WTC11 (cell line): ENCODE measurements around the gene PPP1R1B. TPM values are rescaled to one million over a fixed set of nuclear protein-coding genes. Genes with fewer than 3 reads are reported as not detected.
A peak's percentile ranks its signal among the peaks of the same experiment; 100 is the strongest.

ENCODE experiments used
- ATAC-seq: fragments of 200-7000 bp; cut with Tn5 transposase; 2 replicates; pipeline ENCODE4 v1.10.0; 2021; ENCODE audit warnings: mild to moderate bottlenecking, moderate library complexity
- CTCF ChIA-PET: fragments of 300-600 bp; sonication (Branson Sonifier 250); formaldehyde crosslinking; loops from one replicate; lab custom pipeline; 2021; ENCODE audit warnings: antibody characterized with exemption; lab: Charles Lee
- POLR2A ChIA-PET: fragments of 350-600 bp; sonication (Branson Sonifier 250); formaldehyde crosslinking; loops from one replicate; lab custom pipeline; 2021; ENCODE audit warnings: antibody characterized with exemption; lab: Charles Lee
- DNase-seq: peaks from one replicate; pipeline ENCODE4 v3.0.0; 2021; ENCODE audit warnings: low spot score
- H3K27ac Mint-ChIP-seq: 2 replicates; pipeline ENCODE4 v1.8.0; 2021; ENCODE audit warnings: mixed read lengths
- H3K27me3 Mint-ChIP-seq: 2 replicates; pipeline ENCODE4 v1.8.0; 2021; ENCODE audit warnings: low read depth, mild to moderate bottlenecking, moderate library complexity, mixed read lengths
- H3K36me3 Mint-ChIP-seq: 2 replicates; pipeline ENCODE4 v1.8.0; 2021; ENCODE audit warnings: mixed read lengths
- H3K4me1 Mint-ChIP-seq: 2 replicates; pipeline ENCODE4 v1.8.0; 2022; ENCODE audit warnings: mixed read lengths
- H3K4me3 Mint-ChIP-seq: 2 replicates; pipeline ENCODE4 v1.8.0; 2021; ENCODE audit warnings: mild to moderate bottlenecking, moderate library complexity, mixed read lengths
- H3K9me3 Mint-ChIP-seq: 2 replicates; pipeline ENCODE4 v1.8.0; 2021; ENCODE audit warnings: mixed read lengths
- ATF1 ChIP-seq: sonication (generic); formaldehyde crosslinking; IDR thresholded peaks from 2 replicates; pipeline ENCODE4 v1.8.1; 2023; ENCODE audit warnings: mild to moderate bottlenecking, moderate library complexity, missing genetic modification reagents
- FOXK1 ChIP-seq: sonication (generic); formaldehyde crosslinking; IDR thresholded peaks from 2 replicates; pipeline ENCODE4 v1.8.0; 2022; ENCODE audit warnings: mild to moderate bottlenecking, moderate library complexity, missing genetic modification reagents
- NFE2L1 ChIP-seq: sonication (generic); formaldehyde crosslinking; IDR thresholded peaks from 2 replicates; pipeline ENCODE4 v1.8.1; 2023; ENCODE audit warnings: missing genetic modification reagents
- NR3C1 ChIP-seq: sonication (generic); formaldehyde crosslinking; conservative IDR thresholded peaks from 2 replicates; pipeline ENCODE4 v1.8.1; 2023; ENCODE audit warnings: low read depth, mild to moderate bottlenecking, missing genetic modification reagents
- ZNF121 ChIP-seq: sonication (generic); formaldehyde crosslinking; IDR thresholded peaks from 2 replicates; pipeline ENCODE4 v1.8.0; 2023; ENCODE audit warnings: missing genetic modification reagents
- ZNF317 ChIP-seq: sonication (generic); formaldehyde crosslinking; IDR thresholded peaks from 2 replicates; pipeline ENCODE4 v1.8.1; 2023; ENCODE audit warnings: low read depth, mild to moderate bottlenecking, moderate library complexity, missing genetic modification reagents, borderline replicate concordance
- ZNF423 ChIP-seq: fragments of 250-450 bp; sonication (Bioruptor Pico); IDR thresholded peaks from 2 replicates; pipeline ENCODE4 v2.1.2; 2022; ENCODE audit warnings: mild to moderate bottlenecking, moderate library complexity
- total RNA-seq: library from RNA; stranded (reverse); gene quantifications from 3 replicates; pipeline ENCODE4 v1.2.3, GENCODE V29; 2021
- TF ChIP-seq, protein P1 (sequence below): sonication (generic); formaldehyde crosslinking; IDR thresholded peaks from 2 replicates; pipeline ENCODE4 v1.8.0; 2022; ENCODE audit warnings: mild to moderate bottlenecking, missing genetic modification reagents
- TF ChIP-seq, protein P2 (sequence below): sonication (generic); formaldehyde crosslinking; IDR thresholded peaks from 2 replicates; pipeline ENCODE4 v1.8.0; 2023; ENCODE audit warnings: mild to moderate bottlenecking, missing genetic modification reagents
- TF ChIP-seq, protein P3 (sequence below): sonication (generic); formaldehyde crosslinking; IDR thresholded peaks from 2 replicates; pipeline ENCODE4 v1.8.1; 2023; ENCODE audit warnings: mild to moderate bottlenecking, missing genetic modification reagents, moderate library complexity
- TF ChIP-seq, protein P4 (sequence below): sonication (generic); formaldehyde crosslinking; IDR thresholded peaks from 2 replicates; pipeline ENCODE4 v1.8.1; 2022; ENCODE audit warnings: missing genetic modification reagents, borderline replicate concordance
- TF ChIP-seq, protein P5 (sequence below): sonication (generic); formaldehyde crosslinking; IDR thresholded peaks from 2 replicates; pipeline ENCODE4 v1.8.1; 2023; ENCODE audit warnings: mild to moderate bottlenecking, moderate library complexity, missing genetic modification reagents
- TF ChIP-seq, protein P6 (sequence below): sonication (generic); formaldehyde crosslinking; IDR thresholded peaks from 2 replicates; pipeline ENCODE4 v1.8.0; 2022; ENCODE audit warnings: mild to moderate bottlenecking, missing genetic modification reagents
- TF ChIP-seq, protein P7 (sequence below): sonication (generic); formaldehyde crosslinking; IDR thresholded peaks from 2 replicates; pipeline ENCODE4 v1.8.1; 2022; ENCODE audit warnings: mild to moderate bottlenecking, missing genetic modification reagents, moderate library complexity, borderline replicate concordance

The PPP1R1B gene
- total RNA-seq, 1 experiment from 2014 or later, result 20.5 TPM

DNA sequence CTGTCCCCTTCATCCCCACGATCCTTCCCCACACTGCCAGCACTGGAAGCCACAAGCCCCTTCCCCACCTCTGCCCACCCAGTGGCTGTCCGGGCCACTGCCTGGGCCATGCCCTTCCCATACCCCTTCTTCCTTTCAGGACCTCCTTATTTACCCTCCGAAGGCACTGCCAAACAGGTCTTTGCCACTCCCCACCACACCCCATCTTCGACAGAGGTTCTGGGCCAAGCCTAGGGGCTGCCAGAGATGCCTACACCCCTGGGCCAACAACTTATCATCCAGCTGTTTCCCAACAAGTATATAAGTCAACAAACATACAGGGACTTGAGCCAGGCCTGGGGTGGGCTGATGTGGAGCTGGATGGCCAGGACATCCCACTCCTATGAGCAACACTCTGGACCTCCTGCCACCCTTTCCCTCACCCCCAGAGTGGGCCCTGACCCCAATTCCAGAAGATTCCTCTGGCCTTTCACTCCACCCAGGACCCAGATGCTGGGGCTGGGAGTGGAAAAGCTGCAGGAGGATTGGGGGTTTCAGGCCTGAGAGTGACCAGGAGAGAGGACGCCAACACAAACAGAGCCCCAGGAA is 1.5 kb upstream of the PPP1R1B start (continued):
- TF ChIP-seq NR3C1 (CRISPR knock-in tag), result no peak
- TF ChIP-seq, protein P1, sequence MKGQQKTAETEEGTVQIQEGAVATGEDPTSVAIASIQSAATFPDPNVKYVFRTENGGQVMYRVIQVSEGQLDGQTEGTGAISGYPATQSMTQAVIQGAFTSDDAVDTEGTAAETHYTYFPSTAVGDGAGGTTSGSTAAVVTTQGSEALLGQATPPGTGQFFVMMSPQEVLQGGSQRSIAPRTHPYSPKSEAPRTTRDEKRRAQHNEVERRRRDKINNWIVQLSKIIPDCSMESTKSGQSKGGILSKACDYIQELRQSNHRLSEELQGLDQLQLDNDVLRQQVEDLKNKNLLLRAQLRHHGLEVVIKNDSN (CRISPR knock-in tag), result no peak

DNA sequence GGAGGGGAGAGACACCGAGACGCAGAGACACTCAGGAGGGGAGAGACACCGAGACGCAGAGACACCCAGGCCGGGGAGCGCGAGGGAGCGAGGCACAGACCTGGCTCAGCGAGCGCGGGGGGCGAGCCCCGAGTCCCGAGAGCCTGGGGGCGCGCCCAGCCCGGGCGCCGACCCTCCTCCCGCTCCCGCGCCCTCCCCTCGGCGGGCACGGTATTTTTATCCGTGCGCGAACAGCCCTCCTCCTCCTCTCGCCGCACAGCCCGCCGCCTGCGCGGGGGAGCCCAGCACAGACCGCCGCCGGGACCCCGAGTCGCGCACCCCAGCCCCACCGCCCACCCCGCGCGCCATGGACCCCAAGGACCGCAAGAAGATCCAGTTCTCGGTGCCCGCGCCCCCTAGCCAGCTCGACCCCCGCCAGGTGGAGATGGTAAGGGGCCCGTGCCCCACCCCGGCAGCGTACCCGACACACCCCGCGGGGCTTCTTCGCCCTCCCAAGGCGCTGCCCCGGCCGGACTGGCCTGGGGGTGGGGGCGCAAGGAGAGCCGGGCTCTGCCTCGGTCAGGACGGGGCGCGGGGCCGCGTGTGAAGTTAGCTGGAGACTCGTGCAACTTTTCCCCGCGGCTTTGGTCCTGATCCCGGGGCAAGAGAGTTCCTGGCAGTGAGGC is 427 bp downstream of the PPP1R1B start:
- Mint-ChIP-seq H3K4me1 (peaks cover 72% of the 10 kb centered on the region), H3K27ac (no peak overlapping the region), H3K36me3 (no peaks in the 10 kb centered on the region), H3K9me3 (no peaks in the 10 kb centered on the region), H3K4me3 (peak overlapping the region; percentile 85), H3K27me3 (peaks cover 49% of the 10 kb centered on the region)
- DNase-seq (no peak), ATAC-seq (no peak; the same call in 1 of the 2 replicates)
- CTCF ChIA-PET, result interaction anchor here (0.5 to 23.6 kb wide), 19 partner anchors 5 to 1022 kb away, joined by 3 to 876 read pairs (median 6); partner anchors contain the start of genes PGAP3, PNMT, PSMD3 and STARD3
- TF ChIP-seq ZNF423 (CRISPR knock-in tag) (peak; percentile 60; the same call in 1 of the 2 replicates), FOXK1 (CRISPR knock-in tag) (no peak), ATF1 (CRISPR knock-in tag) (no peak), ZNF317 (CRISPR knock-in tag) (no peak), ZNF121 (CRISPR knock-in tag) (peak; percentile 45; the same call in 1 of the 2 replicates), NFE2L1 (no peak)
- TF ChIP-seq, protein P2, sequence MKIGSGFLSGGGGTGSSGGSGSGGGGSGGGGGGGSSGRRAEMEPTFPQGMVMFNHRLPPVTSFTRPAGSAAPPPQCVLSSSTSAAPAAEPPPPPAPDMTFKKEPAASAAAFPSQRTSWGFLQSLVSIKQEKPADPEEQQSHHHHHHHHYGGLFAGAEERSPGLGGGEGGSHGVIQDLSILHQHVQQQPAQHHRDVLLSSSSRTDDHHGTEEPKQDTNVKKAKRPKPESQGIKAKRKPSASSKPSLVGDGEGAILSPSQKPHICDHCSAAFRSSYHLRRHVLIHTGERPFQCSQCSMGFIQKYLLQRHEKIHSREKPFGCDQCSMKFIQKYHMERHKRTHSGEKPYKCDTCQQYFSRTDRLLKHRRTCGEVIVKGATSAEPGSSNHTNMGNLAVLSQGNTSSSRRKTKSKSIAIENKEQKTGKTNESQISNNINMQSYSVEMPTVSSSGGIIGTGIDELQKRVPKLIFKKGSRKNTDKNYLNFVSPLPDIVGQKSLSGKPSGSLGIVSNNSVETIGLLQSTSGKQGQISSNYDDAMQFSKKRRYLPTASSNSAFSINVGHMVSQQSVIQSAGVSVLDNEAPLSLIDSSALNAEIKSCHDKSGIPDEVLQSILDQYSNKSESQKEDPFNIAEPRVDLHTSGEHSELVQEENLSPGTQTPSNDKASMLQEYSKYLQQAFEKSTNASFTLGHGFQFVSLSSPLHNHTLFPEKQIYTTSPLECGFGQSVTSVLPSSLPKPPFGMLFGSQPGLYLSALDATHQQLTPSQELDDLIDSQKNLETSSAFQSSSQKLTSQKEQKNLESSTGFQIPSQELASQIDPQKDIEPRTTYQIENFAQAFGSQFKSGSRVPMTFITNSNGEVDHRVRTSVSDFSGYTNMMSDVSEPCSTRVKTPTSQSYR (CRISPR knock-in tag), result no peak
- TF ChIP-seq, protein P3, sequence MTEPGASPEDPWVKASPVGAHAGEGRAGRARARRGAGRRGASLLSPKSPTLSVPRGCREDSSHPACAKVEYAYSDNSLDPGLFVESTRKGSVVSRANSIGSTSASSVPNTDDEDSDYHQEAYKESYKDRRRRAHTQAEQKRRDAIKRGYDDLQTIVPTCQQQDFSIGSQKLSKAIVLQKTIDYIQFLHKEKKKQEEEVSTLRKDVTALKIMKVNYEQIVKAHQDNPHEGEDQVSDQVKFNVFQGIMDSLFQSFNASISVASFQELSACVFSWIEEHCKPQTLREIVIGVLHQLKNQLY (CRISPR knock-in tag), result no peak
- TF ChIP-seq, protein P4, sequence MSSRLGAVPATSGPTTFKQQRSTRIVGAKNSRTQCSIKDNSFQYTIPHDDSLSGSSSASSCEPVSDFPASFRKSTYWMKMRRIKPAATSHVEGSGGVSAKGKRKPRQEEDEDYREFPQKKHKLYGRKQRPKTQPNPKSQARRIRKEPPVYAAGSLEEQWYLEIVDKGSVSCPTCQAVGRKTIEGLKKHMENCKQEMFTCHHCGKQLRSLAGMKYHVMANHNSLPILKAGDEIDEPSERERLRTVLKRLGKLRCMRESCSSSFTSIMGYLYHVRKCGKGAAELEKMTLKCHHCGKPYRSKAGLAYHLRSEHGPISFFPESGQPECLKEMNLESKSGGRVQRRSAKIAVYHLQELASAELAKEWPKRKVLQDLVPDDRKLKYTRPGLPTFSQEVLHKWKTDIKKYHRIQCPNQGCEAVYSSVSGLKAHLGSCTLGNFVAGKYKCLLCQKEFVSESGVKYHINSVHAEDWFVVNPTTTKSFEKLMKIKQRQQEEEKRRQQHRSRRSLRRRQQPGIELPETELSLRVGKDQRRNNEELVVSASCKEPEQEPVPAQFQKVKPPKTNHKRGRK (CRISPR knock-in tag), result no peak
- TF ChIP-seq, protein P5, sequence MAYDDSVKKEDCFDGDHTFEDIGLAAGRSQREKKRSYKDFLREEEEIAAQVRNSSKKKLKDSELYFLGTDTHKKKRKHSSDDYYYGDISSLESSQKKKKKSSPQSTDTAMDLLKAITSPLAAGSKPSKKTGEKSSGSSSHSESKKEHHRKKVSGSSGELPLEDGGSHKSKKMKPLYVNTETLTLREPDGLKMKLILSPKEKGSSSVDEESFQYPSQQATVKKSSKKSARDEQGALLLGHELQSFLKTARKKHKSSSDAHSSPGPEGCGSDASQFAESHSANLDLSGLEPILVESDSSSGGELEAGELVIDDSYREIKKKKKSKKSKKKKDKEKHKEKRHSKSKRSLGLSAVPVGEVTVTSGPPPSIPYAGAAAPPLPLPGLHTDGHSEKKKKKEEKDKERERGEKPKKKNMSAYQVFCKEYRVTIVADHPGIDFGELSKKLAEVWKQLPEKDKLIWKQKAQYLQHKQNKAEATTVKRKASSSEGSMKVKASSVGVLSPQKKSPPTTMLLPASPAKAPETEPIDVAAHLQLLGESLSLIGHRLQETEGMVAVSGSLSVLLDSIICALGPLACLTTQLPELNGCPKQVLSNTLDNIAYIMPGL (CRISPR knock-in tag), result 0 out of 2 replicates have a peak, but pooled peaks have one; percentile 13
- TF ChIP-seq, protein P6, sequence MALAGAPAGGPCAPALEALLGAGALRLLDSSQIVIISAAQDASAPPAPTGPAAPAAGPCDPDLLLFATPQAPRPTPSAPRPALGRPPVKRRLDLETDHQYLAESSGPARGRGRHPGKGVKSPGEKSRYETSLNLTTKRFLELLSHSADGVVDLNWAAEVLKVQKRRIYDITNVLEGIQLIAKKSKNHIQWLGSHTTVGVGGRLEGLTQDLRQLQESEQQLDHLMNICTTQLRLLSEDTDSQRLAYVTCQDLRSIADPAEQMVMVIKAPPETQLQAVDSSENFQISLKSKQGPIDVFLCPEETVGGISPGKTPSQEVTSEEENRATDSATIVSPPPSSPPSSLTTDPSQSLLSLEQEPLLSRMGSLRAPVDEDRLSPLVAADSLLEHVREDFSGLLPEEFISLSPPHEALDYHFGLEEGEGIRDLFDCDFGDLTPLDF (CRISPR knock-in tag), result no peak
- TF ChIP-seq, protein P7, sequence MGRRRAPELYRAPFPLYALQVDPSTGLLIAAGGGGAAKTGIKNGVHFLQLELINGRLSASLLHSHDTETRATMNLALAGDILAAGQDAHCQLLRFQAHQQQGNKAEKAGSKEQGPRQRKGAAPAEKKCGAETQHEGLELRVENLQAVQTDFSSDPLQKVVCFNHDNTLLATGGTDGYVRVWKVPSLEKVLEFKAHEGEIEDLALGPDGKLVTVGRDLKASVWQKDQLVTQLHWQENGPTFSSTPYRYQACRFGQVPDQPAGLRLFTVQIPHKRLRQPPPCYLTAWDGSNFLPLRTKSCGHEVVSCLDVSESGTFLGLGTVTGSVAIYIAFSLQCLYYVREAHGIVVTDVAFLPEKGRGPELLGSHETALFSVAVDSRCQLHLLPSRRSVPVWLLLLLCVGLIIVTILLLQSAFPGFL (CRISPR knock-in tag), result no peak
- POLR2A ChIA-PET, result interaction anchor here (0.6 kb wide), 1 partner anchor 73 kb away, joined by 5 read pairs; the partner anchor contains the start of gene ERBB2
